MM.1S (cell line): ENCODE results near the gene HPCAL1.

Source experiments
- CTCF ChIP-seq: fragments of 300-600 bp; sonication (generic); IDR thresholded peaks from 2 replicates; pipeline ENCODE4 v1.5.1; 2016; ENCODE audit warnings: antibody characterized with exemption, low read length, mixed read lengths
- EZH2 ChIP-seq: fragments of 300-600 bp; sonication (generic); optimal IDR thresholded peaks from 2 replicates; pipeline ENCODE3; 2017; ENCODE audit warnings: low read depth, mild to moderate bottlenecking, antibody characterized with exemption, low read length, mixed read lengths

DNA sequence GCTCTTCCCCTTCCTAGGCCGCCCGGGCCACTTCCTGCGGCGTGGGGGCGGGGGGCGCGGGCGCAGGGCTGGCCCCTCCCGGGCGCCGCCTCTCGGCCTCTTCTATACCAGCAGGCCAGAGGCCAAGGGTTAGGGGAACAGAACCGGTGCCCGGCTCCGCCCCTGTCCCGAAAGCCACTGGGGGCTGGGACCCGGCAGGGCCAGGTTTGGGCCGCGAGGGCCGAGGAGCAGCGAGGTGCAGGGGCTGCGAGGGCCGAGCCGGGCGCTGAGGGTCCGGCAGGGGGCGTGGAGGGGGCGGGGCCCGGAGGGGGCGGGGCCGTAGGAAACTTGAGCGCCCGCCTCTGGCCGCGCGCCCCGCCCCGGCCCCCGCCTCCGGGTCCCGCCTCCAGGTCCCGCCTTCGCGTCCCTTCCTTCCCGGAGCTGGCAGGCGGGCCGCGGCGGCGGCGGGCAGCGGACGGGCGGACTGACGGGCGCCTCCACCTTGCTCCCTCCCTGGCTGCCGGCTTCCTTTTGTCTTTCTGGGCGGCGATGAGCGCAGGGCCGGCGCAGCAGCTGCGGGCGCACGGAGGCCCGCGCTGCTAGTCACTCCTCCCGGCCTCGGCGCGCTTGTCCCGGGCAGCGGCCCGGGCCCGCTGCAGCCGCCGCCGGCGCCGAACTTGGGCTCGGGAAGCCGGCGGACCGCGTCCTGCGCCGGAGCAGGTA lies at the start of gene HPCAL1:
- TF ChIP-seq CTCF (peak; percentile 51), EZH2 (no peak)
